ENCODE results near the gene HYAL1.

GRCh38 chr3:50319181-50319893 lies 16.0 kb upstream of the HYAL1 start:
- TF ChIP-seq SUZ12 (IDR thresholded peaks at IDR 0.05; ENCODE audit: extremely low read depth, insufficient read depth, insufficient read length): no peak
- TF ChIP-seq YY1 (IDR thresholded peaks at IDR 0.05; ENCODE audit: insufficient read depth, insufficient read length): no peak
- no peak for TF ChIP-seq ZNF274 (IDR thresholded peaks at IDR 0.05; ENCODE audit: low read depth, low read length)

Measured in NT2/D1 (cell line).